Stomach smooth muscle (tissue), 2 donors: ENCODE data around the gene ZNF700.
"Not testable (repeated sequence)": the region's sequence is repeated elsewhere in the genome, so short reads cannot be mapped to it uniquely, and the experiment has no call there.

Source experiments
- H3K27ac ChIP-seq: one replicate; pipeline ENCODE4 v1.7.0; 2013; ENCODE audit warnings: mild to moderate bottlenecking, low read length, inconsistent platforms
- H3K27me3 ChIP-seq, 2 donors: one replicate each; pipeline ENCODE4 v1.7.0; 2013; ENCODE audit warnings: low read length in 2 of 2; ENCODE audit not compliant: insufficient read depth in 2 of 2, control insufficient read depth in 1 of 2
- H3K36me3 ChIP-seq, 2 donors: one replicate each; pipeline ENCODE4 v1.7.0; 2013; ENCODE audit warnings: low read length in 2 of 2; ENCODE audit not compliant: control insufficient read depth in 2 of 2, insufficient read depth in 2 of 2
- H3K4me1 ChIP-seq: one replicate; pipeline ENCODE4 v1.7.0; 2013; ENCODE audit warnings: low read length; ENCODE audit not compliant: control insufficient read depth, insufficient read depth
- H3K4me3 ChIP-seq, 2 donors: one replicate each; pipeline ENCODE4 v1.7.0; 2013; ENCODE audit warnings: low read length in 2 of 2
- H3K9ac ChIP-seq, 2 donors: one replicate each; pipeline ENCODE4 v1.7.0; 2013; ENCODE audit warnings: low read length in 2 of 2, mild to moderate bottlenecking in 1 of 2
- H3K9me3 ChIP-seq, 2 donors: one replicate each; pipeline ENCODE4 v1.7.0; 2013; ENCODE audit warnings: low read length in 2 of 2; ENCODE audit not compliant: control insufficient read depth in 2 of 2
- donor health status: healthy.
- donor health status: Pancreatic carcinoma.

ZNF700 gene

DNA sequence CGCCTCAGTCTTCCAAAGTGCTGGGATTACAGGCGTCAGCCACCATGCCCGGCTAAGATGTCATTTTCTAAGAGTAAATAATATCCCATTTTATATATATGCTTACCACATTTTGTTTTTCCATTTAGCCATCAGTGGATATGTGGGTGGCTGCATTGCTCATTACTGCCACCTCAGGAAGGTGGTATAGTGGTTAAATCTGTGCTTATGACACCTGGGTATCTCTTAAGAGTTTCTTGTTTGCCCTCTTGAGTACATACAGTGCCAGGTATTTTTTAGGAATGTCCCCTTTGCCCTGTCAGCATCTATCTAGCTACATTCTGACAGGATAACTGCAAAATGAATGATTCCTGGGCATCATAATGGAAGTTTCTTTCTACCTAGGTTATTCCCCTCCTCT, 22.7 kb upstream of the ZNF700 start:
- Histone ChIP-seq H3K9ac (no peak overlapping the region), H3K4me3 (no peak overlapping the region), H3K9me3 (peaks cover 22% of the 10 kb centered on the region in 2 donors), H3K36me3 (peaks cover 12 to 16% of the 10 kb centered on the region in 2 donors), H3K27ac (no peak overlapping the region), H3K4me1 (no peaks in the 10 kb centered on the region), H3K27me3 (no peaks in the 10 kb centered on the region)

DNA sequence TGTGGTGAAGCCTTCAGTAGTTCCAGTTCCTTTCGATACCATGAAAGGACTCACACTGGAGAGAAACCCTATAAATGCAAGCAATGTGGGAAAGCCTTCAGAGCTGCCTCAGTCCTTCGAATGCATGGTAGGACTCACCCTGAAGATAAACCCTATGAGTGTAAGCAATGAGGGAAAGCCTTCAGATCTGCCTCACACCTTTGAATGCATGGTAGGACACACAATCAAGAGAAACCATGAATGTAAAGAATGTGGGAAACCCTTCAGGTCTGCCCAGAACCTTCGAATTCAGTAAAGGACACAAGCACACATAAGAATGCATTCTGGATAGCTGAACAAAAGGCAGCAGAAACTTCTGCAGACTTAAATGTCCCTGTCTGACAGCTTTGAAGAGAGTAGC, 19.0 kb upstream of the ZNF700 start:
- Histone ChIP-seq H3K9me3 (peaks cover 22% of the 10 kb centered on the region in 2 donors), H3K4me1 (no peaks in the 10 kb centered on the region), H3K27me3 (no peaks in the 10 kb centered on the region), H3K9ac (no peak overlapping the region), H3K27ac (no peak overlapping the region), H3K36me3 (peaks cover 12 to 16% of the 10 kb centered on the region in 2 donors), H3K4me3 (peak overlapping the region in 1 of 2 donors; percentile 27)

DNA sequence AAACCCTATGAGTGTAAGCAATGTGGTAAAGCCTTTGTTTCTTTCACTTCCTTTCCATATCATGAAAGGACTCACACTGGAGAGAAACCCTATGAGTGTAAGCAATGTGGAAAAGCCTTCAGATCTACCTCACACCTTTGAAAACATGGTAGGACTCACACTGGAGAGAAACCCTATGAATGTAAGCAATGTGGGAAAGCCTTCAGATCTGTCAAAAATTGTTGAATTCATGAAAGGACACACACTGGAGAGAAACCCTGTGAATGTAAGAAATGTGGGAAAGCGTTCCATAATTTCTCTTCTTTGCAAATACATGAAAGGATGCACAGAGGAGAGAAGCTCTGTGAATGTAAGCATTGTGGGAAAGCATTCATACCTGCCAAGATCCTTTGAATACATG, 13.0 kb upstream of the ZNF700 start:
- not testable (repeated sequence) for H3K36me3 ChIP-seq, H3K27me3 ChIP-seq, H3K4me3 ChIP-seq, H3K9ac ChIP-seq, H3K27ac ChIP-seq, H3K4me1 ChIP-seq
- peaks cover 11 to 15% of the 10 kb centered on the region in 2 donors for H3K9me3 ChIP-seq

DNA sequence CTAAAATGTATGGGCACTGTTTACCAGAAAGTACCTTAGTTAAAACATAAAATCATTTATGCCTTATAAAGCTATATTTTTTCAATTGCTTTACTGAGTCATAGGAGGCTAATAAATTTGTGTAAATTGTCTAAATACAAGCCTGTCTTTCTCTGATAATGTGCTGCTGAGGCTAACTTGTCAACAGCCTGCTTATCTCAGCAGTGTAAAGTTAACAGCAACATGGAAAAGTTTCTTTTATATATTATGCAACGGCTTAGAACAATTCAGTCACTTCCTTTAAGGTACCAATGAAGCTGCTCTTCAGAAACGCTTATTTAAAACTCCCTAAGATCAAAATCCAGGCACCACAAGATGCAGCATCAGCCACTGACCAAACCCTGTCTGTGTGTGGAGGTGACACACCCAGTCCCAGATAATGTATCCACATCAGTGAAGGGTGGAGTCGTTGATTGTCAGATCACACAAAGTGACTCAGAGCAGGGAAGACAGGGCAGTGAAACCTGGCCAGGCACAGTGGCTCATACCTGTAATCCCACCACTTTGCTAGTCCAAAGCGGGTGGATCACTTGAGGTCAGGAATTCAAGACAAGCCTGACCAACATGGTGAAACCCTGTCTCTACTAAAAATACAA, 10.4 kb upstream of the ZNF700 start:
- H3K4me1 ChIP-seq, H3K27me3 ChIP-seq, H3K36me3 ChIP-seq, H3K4me3 ChIP-seq, H3K27ac ChIP-seq, H3K9ac ChIP-seq: not testable (repeated sequence)
- peaks cover 11 to 15% of the 10 kb centered on the region in 2 donors for H3K9me3 ChIP-seq

GRCh38 chr19:11921852-11922495, 2.9 kb upstream of the ZNF700 start:
- Histone ChIP-seq H3K36me3 (no peaks in the 10 kb centered on the region), H3K4me1 (peaks cover 15% of the 10 kb centered on the region), H3K9me3 (no peaks in the 10 kb centered on the region), H3K27ac (no peak overlapping the region), H3K4me3 (no peak overlapping the region), H3K27me3 (no peaks in the 10 kb centered on the region), H3K9ac (no peak overlapping the region)

DNA sequence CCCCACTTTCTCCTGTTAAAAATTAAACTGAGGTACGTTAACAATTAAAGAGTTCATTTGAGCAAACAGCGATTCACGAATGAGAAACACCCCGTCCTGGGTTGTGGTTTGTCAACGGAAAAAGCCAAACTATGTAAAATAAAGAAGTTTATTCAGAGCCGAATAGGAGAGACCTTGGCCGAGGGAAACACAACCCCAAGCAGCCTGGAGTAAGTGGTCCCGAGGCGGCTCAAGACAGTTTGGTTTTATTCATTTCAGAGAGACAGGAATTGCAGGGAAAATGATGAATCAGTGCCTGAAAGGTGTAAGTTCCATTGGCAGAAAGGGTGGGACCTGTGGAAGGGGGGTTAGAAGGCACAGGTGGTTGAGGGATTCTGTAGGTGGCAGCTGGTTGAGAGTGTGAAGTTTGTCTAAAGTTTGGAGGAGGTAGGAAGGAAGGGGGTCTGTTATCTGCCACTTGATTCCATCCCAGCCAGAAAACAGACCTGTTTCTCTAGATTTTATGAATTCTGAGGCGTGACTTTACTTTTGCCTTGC, 812 bp downstream of the ZNF700 start:
- H3K4me1 ChIP-seq = peaks cover 15% of the 10 kb centered on the region
- not testable (repeated sequence) for H3K27me3 ChIP-seq, H3K36me3 ChIP-seq, H3K9me3 ChIP-seq
- peak overlapping the region; percentile 91 to 98 for H3K4me3 ChIP-seq
- H3K27ac ChIP-seq = peak overlapping the region; percentile 91
- peak overlapping the region; percentile 91 to 93 for H3K9ac ChIP-seq

- H3K9ac ChIP-seq = no peak overlapping the region
- H3K27me3 ChIP-seq = no peaks in the 10 kb centered on the region
- no peak overlapping the region for H3K4me3 ChIP-seq
- H3K36me3 ChIP-seq = no peaks in the 10 kb centered on the region
- H3K27ac ChIP-seq = no peak overlapping the region
- no peaks in the 10 kb centered on the region for H3K9me3 ChIP-seq
- peaks cover 15% of the 10 kb centered on the region for H3K4me1 ChIP-seq
These were observed 2.3 kb downstream of the ZNF700 start for GRCh38 chr19:11927227-11927626.

DNA sequence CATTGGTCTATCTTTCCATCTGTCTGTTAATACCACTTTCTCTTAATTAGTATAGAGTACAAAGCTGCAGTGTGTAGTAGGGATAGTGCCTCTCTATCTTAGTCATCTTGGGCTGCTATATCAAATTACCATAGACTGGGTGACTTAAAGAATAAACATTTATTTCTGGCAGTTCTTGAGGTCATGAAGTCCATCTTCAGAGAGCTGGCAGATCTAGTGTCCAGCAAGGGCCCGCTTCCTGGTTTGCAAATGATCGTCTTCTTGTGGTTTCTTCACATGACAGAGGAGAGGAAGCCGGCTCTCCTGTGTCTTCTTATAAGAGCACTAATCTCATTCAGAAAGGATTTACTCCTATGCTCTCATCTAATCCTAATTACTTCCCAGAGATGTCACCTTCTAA, 6.1 kb downstream of the ZNF700 start:
- Histone ChIP-seq H3K9me3 (no peaks in the 10 kb centered on the region), H3K4me3 (no peak overlapping the region), H3K4me1 (peaks cover 2% of the 10 kb centered on the region)

GRCh38 chr19:11931513-11931912, 6.6 kb downstream of the ZNF700 start:
- no peak overlapping the region for H3K4me3 ChIP-seq
- no peak overlapping the region for H3K27ac ChIP-seq
- no peaks in the 10 kb centered on the region for H3K4me1 ChIP-seq
- no peaks in the 10 kb centered on the region for H3K36me3 ChIP-seq
- no peaks in the 10 kb centered on the region for H3K27me3 ChIP-seq
- H3K9me3 ChIP-seq = no peaks in the 10 kb centered on the region
- no peak overlapping the region for H3K9ac ChIP-seq

More for the DNA sequence above, 6.1 kb downstream of the ZNF700 start:
- H3K27me3 ChIP-seq = no peaks in the 10 kb centered on the region
- H3K27ac ChIP-seq = no peak overlapping the region
- no peak overlapping the region for H3K9ac ChIP-seq
- H3K36me3 ChIP-seq = no peaks in the 10 kb centered on the region

- not testable (repeated sequence) for H3K27ac ChIP-seq, H3K4me1 ChIP-seq, H3K36me3 ChIP-seq, H3K9me3 ChIP-seq, H3K4me3 ChIP-seq, H3K27me3 ChIP-seq, H3K9ac ChIP-seq
These were observed 10.9 kb downstream of the ZNF700 start for GRCh38 chr19:11935829-11936228.

DNA sequence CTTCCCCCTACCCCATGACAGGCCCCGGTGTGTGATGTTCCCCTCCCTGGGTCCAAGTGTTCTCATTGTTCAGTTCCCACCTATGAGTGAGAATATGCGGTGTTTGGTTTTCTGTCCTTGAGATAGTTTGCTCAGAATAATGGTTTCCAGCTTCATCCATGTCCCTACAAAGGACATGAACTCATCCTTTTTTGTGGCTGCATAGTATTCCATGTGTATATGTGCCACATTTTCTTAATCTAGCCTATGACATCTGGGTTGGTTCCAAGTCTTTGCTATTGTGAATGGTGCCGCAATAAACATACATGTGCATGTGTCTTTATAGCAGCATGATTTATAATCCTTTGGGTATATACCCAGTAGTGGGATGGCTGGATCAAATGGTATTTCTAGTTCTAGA, 13.5 kb downstream of the ZNF700 start:
- H3K4me3 ChIP-seq, H3K4me1 ChIP-seq, H3K9ac ChIP-seq, H3K36me3 ChIP-seq, H3K27ac ChIP-seq, H3K27me3 ChIP-seq: not testable (repeated sequence)
- H3K9me3 ChIP-seq = peaks cover 5 to 12% of the 10 kb centered on the region in 2 donors
